ENCODE measurements around the gene IQSEC3.
A peak's percentile ranks its signal among the peaks of the same experiment; 100 is the strongest.

The IQSEC3 gene

DNA sequence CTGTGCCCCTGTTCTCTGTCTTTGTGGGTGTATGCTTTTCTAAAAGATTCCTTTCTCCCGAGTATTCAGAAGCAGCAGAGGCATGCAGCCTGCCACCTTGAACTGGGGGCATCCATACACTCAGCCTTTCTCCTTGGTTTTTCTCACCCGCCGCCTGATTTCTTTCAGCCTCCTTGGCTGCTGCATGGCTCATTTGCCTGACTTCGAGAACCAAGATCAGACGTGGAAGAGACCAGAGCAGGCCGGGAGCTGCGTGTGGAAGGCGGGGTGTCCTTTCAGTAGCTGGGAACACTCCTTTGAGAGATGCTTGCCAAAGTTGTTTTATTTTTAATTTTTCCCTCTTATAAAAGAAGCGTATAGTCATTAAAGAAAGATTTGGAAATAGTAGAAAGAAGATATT is 94.3 kb downstream of the IQSEC3 start:
- Histone ChIP-seq H3K9ac (ENCODE audit: low read depth in 1 of 2, low read length in 2 of 2) (no peak overlapping the region), H3K9me3 (ENCODE audit: control insufficient read depth in 1 of 2, low read length in 2 of 2) (no peaks in the 10 kb centered on the region), H3K27me3 (ENCODE audit: control insufficient read depth in 1 of 2, insufficient read depth in 2 of 2, low read length in 2 of 2) (no peaks in the 10 kb centered on the region), H3K36me3 (ENCODE audit: control insufficient read depth in 1 of 2, insufficient read depth in 2 of 2, low read length in 2 of 2) (no peaks in the 10 kb centered on the region), H3K4me3 (ENCODE audit: low read depth in 1 of 2, low read length in 2 of 2) (no peak overlapping the region), H3K27ac (ENCODE audit: low read depth, low read length) (no peak overlapping the region), H3K4me1 (ENCODE audit: control insufficient read depth in 1 of 2, insufficient read depth in 2 of 2, low read length in 2 of 2) (peaks cover 14 to 16% of the 10 kb centered on the region in 2 donors)

DNA sequence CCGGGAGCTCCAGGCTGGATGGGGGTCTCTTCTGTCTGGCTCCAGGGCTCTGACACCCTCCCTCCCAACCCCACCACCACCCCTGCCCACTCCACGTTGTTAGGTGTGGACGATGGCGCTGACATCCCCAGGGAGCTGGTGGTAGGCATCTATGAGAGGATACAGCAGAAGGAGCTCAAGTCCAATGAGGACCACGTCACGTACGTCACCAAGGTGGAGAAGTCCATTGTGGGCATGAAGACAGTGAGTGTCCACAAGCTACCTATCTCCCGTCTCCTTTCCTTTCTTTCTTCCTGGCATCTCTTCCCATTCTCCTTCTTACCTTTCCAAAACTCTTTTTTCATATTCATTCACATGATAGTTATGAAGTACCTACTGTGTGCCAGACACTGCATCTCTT is 95.3 kb downstream of the IQSEC3 start:
- Histone ChIP-seq H3K9ac (ENCODE audit: low read depth in 1 of 2, low read length in 2 of 2) (no peak overlapping the region), H3K27ac (ENCODE audit: low read depth, low read length) (no peak overlapping the region), H3K9me3 (ENCODE audit: control insufficient read depth in 1 of 2, low read length in 2 of 2) (no peaks in the 10 kb centered on the region), H3K4me1 (ENCODE audit: control insufficient read depth in 1 of 2, insufficient read depth in 2 of 2, low read length in 2 of 2) (peaks cover 22% of the 10 kb centered on the region in 2 donors), H3K4me3 (ENCODE audit: low read depth in 1 of 2, low read length in 2 of 2) (no peak overlapping the region), H3K36me3 (ENCODE audit: control insufficient read depth in 1 of 2, insufficient read depth in 2 of 2, low read length in 2 of 2) (no peaks in the 10 kb centered on the region), H3K27me3 (ENCODE audit: control insufficient read depth in 1 of 2, insufficient read depth in 2 of 2, low read length in 2 of 2) (no peaks in the 10 kb centered on the region)

DNA sequence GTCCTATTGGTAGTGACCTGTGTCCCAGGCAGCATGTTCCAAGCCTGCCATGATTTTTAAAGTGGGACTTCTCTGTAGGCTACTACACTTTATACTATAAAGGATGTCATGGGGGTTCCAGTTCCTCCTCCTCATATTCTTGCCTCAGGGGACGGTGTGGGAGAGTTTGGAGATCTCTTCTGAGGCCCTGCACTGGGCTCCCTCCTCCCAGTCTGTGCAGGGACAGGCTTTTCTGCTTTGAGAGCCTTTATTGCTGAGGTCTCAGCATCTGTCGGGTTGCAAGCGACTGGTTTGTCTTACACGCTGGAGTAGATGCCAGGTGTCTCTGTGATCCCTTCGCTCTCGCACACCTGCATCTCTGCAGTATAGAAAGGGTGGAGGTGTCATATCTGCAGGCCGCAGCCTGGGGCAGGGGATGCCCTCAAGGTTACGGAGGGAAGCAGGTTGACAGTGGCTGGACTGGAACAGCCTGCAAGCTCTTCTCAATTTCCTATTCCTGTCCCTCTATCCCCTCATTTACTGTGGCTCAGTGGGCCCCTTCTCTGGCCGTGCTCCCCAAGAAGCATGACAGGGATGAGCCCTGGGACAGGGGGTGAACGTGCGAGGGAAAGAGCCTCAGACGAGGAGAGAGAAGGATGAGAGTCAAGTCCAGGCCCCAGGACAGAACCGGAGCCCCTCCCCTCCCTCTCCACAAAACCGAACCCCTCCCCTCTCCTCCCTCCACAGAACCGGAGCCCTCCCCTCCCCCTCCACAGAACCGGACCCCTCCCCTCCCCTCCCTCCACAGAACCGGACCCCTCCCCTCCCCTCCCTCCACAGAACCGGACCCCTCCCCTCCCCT is 96.1 kb downstream of the IQSEC3 start:
- no peak overlapping the region for H3K27ac ChIP-seq (ENCODE audit: low read depth, low read length)
- H3K4me3 ChIP-seq (ENCODE audit: low read depth in 1 of 2, low read length in 2 of 2), result no peak overlapping the region
- peaks cover 30 to 31% of the 10 kb centered on the region in 2 donors for H3K4me1 ChIP-seq (ENCODE audit: control insufficient read depth in 1 of 2, insufficient read depth in 2 of 2, low read length in 2 of 2)
- no peaks in the 10 kb centered on the region for H3K27me3 ChIP-seq (ENCODE audit: control insufficient read depth in 1 of 2, insufficient read depth in 2 of 2, low read length in 2 of 2)
- no peak overlapping the region for H3K9ac ChIP-seq (ENCODE audit: low read depth in 1 of 2, low read length in 2 of 2)
- H3K36me3 ChIP-seq (ENCODE audit: control insufficient read depth in 1 of 2, insufficient read depth in 2 of 2, low read length in 2 of 2), result no peaks in the 10 kb centered on the region
- H3K9me3 ChIP-seq (ENCODE audit: control insufficient read depth in 1 of 2, low read length in 2 of 2), result no peaks in the 10 kb centered on the region

DNA sequence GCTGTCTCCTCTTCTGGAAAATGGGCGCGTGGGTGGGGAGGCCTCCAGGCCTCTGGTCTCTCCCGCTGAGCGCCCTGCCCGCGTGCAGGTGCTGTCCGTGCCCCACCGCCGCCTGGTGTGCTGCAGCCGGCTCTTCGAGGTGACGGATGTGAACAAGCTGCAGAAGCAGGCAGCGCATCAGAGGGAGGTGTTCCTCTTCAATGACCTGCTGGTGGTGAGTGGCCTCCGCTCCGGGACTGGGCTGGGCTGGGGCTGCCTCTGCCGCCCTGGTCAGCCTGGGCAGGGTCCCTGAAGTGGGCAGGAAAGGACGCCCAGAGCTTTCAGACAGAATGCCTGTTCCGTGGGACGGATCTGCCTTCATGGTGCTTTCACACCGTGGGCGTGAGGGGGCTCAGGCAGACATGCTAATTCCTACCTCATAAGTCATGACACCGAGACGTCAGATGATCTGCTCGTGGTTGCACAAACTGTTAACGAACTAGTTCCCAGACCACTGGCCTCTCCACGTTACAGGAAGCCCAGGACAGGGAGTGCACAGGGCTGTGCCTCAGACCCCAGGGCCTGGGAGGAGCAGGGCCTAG is 96.9 kb downstream of the IQSEC3 start:
- Histone ChIP-seq H3K36me3 (ENCODE audit: control insufficient read depth in 1 of 2, insufficient read depth in 2 of 2, low read length in 2 of 2) (no peaks in the 10 kb centered on the region), H3K4me3 (ENCODE audit: low read depth in 1 of 2, low read length in 2 of 2) (no peak overlapping the region), H3K27me3 (ENCODE audit: control insufficient read depth in 1 of 2, insufficient read depth in 2 of 2, low read length in 2 of 2) (no peaks in the 10 kb centered on the region), H3K9ac (ENCODE audit: low read depth in 1 of 2, low read length in 2 of 2) (no peak overlapping the region), H3K9me3 (ENCODE audit: control insufficient read depth in 1 of 2, low read length in 2 of 2) (no peaks in the 10 kb centered on the region), H3K4me1 (ENCODE audit: control insufficient read depth in 1 of 2, insufficient read depth in 2 of 2, low read length in 2 of 2) (peaks cover 38 to 39% of the 10 kb centered on the region in 2 donors), H3K27ac (ENCODE audit: low read depth, low read length) (no peak overlapping the region)

DNA sequence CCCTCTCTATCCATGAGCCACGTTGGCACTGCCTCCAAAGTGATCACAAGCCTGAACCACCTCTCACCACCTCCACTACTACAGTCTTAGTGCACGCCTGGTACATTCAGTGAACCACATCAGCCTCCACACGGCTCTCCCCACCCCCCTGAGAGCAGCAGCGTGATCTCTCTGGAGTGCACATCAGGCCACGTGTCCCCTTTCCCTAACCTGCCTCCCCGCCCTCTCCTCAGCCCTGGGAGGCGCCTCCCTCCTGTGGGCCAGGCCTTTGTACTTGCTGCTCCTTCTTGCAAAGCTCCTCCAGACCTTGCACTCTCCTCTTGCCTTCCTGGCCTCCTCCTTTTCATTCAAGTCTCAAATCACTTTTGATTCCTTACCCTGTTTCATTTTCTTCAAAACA is 97.6 kb downstream of the IQSEC3 start:
- no peaks in the 10 kb centered on the region for H3K9me3 ChIP-seq (ENCODE audit: control insufficient read depth in 1 of 2, low read length in 2 of 2)
- H3K36me3 ChIP-seq (ENCODE audit: control insufficient read depth in 1 of 2, insufficient read depth in 2 of 2, low read length in 2 of 2), result no peaks in the 10 kb centered on the region
- H3K4me1 ChIP-seq (ENCODE audit: control insufficient read depth in 1 of 2, insufficient read depth in 2 of 2, low read length in 2 of 2), result peaks cover 42 to 45% of the 10 kb centered on the region in 2 donors
- H3K4me3 ChIP-seq (ENCODE audit: low read depth in 1 of 2, low read length in 2 of 2), result no peak overlapping the region
- no peak overlapping the region for H3K9ac ChIP-seq (ENCODE audit: low read depth in 1 of 2, low read length in 2 of 2)
- H3K27me3 ChIP-seq (ENCODE audit: control insufficient read depth in 1 of 2, insufficient read depth in 2 of 2, low read length in 2 of 2), result no peaks in the 10 kb centered on the region
- no peak overlapping the region for H3K27ac ChIP-seq (ENCODE audit: low read depth, low read length)

DNA sequence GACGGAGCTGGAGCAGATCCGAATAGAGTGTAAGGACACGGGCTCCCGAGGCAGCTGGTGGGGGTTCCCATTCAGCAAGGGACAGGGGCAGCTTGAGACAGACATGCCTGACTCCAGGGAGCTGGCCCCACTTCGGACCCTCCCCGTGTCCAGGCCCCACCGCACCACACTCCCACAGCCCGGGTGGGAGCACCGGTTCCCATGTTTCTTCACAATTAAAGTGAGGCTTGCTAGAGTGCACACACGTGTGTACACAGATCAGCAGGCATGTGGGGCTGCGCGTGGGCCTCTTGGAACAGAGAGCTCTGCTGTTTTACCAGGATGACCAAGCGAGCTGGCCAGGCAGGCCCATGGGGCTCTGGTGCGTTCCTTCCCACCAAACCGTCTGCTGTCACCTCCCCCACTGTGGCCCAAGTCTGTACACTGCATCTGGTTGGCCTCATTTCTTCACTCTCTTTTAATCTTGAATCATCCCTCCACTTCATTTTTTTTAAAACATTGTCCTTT is 99.3 kb downstream of the IQSEC3 start:
- no peak overlapping the region for H3K4me3 ChIP-seq (ENCODE audit: low read depth in 1 of 2, low read length in 2 of 2)
- no peaks in the 10 kb centered on the region for H3K9me3 ChIP-seq (ENCODE audit: control insufficient read depth in 1 of 2, low read length in 2 of 2)
- no peaks in the 10 kb centered on the region for H3K27me3 ChIP-seq (ENCODE audit: control insufficient read depth in 1 of 2, insufficient read depth in 2 of 2, low read length in 2 of 2)
- H3K36me3 ChIP-seq (ENCODE audit: control insufficient read depth in 1 of 2, insufficient read depth in 2 of 2, low read length in 2 of 2), result no peaks in the 10 kb centered on the region
- H3K4me1 ChIP-seq (ENCODE audit: control insufficient read depth in 1 of 2, insufficient read depth in 2 of 2, low read length in 2 of 2), result peaks cover 42 to 46% of the 10 kb centered on the region in 2 donors
- H3K27ac ChIP-seq (ENCODE audit: low read depth, low read length), result no peak overlapping the region
- no peak overlapping the region for H3K9ac ChIP-seq (ENCODE audit: low read depth in 1 of 2, low read length in 2 of 2)

DNA sequence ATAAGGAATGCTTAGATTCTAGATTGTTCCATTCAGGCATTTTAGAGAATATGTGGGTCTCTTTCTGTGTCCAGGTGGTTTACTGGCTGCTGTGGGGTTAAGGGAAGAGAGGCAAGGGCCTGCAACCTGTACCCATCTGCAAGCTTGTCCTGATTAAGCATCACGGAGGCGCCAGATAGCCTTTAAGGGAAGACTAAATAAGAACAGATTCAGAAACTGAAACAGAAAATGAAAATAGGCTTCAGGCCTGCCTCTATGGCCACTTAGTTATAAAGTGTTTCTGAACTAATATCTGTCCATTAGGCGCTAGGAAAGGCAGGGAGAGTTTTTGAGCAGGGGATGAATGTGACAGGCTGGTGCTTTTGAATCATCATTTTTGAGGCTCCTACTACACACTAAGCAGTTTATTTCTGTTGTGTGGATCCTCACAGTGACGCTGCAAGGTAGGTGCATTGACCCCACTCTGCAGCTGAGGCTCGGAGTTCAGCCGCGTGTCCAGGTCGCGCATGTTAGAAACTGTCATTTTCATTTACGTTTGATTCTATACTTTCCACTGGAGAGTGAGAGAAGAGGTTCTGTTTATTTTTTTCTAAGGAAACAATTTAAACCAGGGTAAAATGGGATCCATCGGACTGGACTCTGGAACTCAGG is 100.0 kb downstream of the IQSEC3 start:
- H3K4me3 ChIP-seq (ENCODE audit: low read depth in 1 of 2, low read length in 2 of 2), result peak overlapping the region in 1 of 2 donors; percentile 35
- H3K27me3 ChIP-seq (ENCODE audit: control insufficient read depth in 1 of 2, insufficient read depth in 2 of 2, low read length in 2 of 2), result no peaks in the 10 kb centered on the region
- no peak overlapping the region for H3K27ac ChIP-seq (ENCODE audit: low read depth, low read length)
- H3K9ac ChIP-seq (ENCODE audit: low read depth in 1 of 2, low read length in 2 of 2), result no peak overlapping the region
- H3K9me3 ChIP-seq (ENCODE audit: control insufficient read depth in 1 of 2, low read length in 2 of 2), result no peaks in the 10 kb centered on the region
- no peaks in the 10 kb centered on the region for H3K36me3 ChIP-seq (ENCODE audit: control insufficient read depth in 1 of 2, insufficient read depth in 2 of 2, low read length in 2 of 2)
- H3K4me1 ChIP-seq (ENCODE audit: control insufficient read depth in 1 of 2, insufficient read depth in 2 of 2, low read length in 2 of 2), result peaks cover 46 to 47% of the 10 kb centered on the region in 2 donors

DNA sequence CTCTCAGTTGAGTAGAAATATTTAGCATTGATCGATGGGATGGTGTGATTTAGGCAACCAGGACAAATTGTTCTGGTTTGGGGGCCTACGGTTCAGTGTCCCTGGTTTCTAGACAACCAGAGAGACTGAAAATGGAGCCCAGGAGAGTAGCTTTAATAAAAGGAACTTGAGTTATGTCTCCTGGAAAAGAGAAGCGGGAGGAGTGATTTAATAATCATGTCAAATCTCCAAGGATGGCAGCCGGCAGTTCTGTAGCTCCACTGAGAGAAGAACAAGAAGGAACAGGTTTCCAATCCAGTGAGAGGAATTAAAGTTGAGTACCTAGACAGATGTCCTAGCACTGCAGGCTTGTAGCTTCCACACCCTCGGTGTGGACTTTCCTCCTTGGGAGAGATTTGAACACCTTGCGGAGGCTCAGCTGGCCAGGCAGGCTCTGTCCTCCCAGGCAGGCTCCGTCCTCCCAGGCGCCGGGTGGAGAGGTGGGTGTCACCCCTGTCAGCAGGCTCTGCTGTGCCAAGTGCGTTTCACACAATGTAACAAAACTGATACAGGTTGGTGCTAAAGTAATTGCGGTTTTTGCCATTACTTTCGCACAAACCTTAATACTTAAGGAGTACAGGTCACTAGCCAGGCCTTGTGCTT is 101.5 kb downstream of the IQSEC3 start:
- no peak overlapping the region for H3K27ac ChIP-seq (ENCODE audit: low read depth, low read length)
- H3K4me1 ChIP-seq (ENCODE audit: control insufficient read depth in 1 of 2, insufficient read depth in 2 of 2, low read length in 2 of 2), result peaks cover 59 to 60% of the 10 kb centered on the region in 2 donors
- no peaks in the 10 kb centered on the region for H3K9me3 ChIP-seq (ENCODE audit: control insufficient read depth in 1 of 2, low read length in 2 of 2)
- no peaks in the 10 kb centered on the region for H3K36me3 ChIP-seq (ENCODE audit: control insufficient read depth in 1 of 2, insufficient read depth in 2 of 2, low read length in 2 of 2)
- H3K27me3 ChIP-seq (ENCODE audit: control insufficient read depth in 1 of 2, insufficient read depth in 2 of 2, low read length in 2 of 2), result peaks cover 0 to 3% of the 10 kb centered on the region in 2 donors
- no peak overlapping the region for H3K9ac ChIP-seq (ENCODE audit: low read depth in 1 of 2, low read length in 2 of 2)
- no peak overlapping the region for H3K4me3 ChIP-seq (ENCODE audit: low read depth in 1 of 2, low read length in 2 of 2)

DNA sequence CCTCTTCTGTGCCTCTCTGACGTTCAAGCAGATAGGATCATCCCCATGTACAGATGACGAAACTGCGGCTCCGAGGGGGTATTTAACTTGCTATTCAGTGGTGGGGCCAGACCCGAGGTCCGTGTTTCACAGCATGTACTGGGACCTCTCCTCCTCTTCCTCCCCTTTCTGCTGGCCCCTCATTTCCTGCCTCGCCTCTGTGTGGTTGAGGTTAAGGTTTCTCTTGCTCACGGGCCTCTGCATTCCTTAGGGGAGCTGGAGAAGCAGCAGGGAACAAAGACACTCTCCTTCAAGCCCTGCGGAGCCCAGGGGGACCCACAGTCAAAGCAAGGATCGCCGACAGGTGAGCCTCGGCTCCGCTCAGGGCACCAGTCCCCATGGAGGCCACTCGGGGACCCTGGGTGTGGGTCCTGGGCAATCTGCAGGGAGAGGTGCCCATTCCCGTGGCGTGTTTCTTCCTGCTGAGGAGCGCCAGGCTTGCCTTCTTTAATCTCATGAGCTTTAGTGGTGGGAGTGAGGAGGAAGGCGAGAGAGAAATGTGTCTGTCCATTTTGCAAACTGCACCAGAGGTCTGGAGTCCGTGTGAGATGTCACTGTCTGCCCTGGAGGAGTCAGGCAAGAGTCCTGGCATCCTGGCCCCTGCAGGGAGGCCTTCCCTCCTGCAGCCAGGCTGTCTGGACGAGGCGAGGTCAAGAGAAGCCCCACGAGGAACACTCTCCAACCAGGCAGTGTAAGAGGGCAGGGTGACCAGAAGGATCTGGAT is 102.4 kb downstream of the IQSEC3 start:
- H3K27ac ChIP-seq (ENCODE audit: low read depth, low read length), result no peak overlapping the region
- H3K27me3 ChIP-seq (ENCODE audit: control insufficient read depth in 1 of 2, insufficient read depth in 2 of 2, low read length in 2 of 2), result peaks cover 0 to 3% of the 10 kb centered on the region in 2 donors
- H3K4me3 ChIP-seq (ENCODE audit: low read depth in 1 of 2, low read length in 2 of 2), result no peak overlapping the region
- no peaks in the 10 kb centered on the region for H3K36me3 ChIP-seq (ENCODE audit: control insufficient read depth in 1 of 2, insufficient read depth in 2 of 2, low read length in 2 of 2)
- peaks cover 54 to 64% of the 10 kb centered on the region in 2 donors for H3K4me1 ChIP-seq (ENCODE audit: control insufficient read depth in 1 of 2, insufficient read depth in 2 of 2, low read length in 2 of 2)
- no peaks in the 10 kb centered on the region for H3K9me3 ChIP-seq (ENCODE audit: control insufficient read depth in 1 of 2, low read length in 2 of 2)
- H3K9ac ChIP-seq (ENCODE audit: low read depth in 1 of 2, low read length in 2 of 2), result no peak overlapping the region
